CD4-positive, alpha-beta T cell (primary cell): ENCODE results near the gene POLR3H. TPM values are rescaled to one million over a fixed set of nuclear protein-coding genes. Genes with fewer than 3 reads are reported as not detected.

ENCODE experiments used
- ATAC-seq: fragments of 200-7000 bp; cut with Tn5 transposase; one replicate; pipeline ENCODE4 v1.10.0; 2022; ENCODE audit warnings: mild to moderate bottlenecking; ENCODE audit not compliant: poor library complexity
- CTCF ChIA-PET: fragments of 350-600 bp; sonication (Branson Sonifier 250); formaldehyde crosslinking; loops from one replicate; lab custom pipeline; 2021; ENCODE audit warnings: antibody characterized with exemption, inconsistent platforms; lab: Charles Lee
- POLR2A ChIA-PET: fragments of 350-600 bp; sonication (Branson Sonifier 250); formaldehyde crosslinking; loops from one replicate; lab custom pipeline; 2021; ENCODE audit warnings: antibody characterized with exemption, inconsistent platforms; lab: Charles Lee
- DNase-seq, 14 experiments: peaks; one replicate each; pipeline ENCODE4 v3.0.0-alpha.2; 2013 to 2020; ENCODE audit warnings: mixed read lengths in 2 of 14
- H3K27ac ChIP-seq, 2 donors: one replicate each; pipeline versions ENCODE4 v1.5.1 to v1.7.0; 2013; ENCODE audit warnings: low read length in 2 of 2, low read depth in 1 of 2, mild to moderate bottlenecking in 1 of 2
- H3K27me3 ChIP-seq, 2 experiments: 1 replicate in 1 of 2; 2 replicates in 1 of 2; pipeline versions ENCODE4 v1.6.1 to v1.7.0; 2013; ENCODE audit warnings: low read length in 2 of 2, control low read depth in 1 of 2, mild to moderate bottlenecking in 1 of 2, moderate library complexity in 1 of 2; ENCODE audit not compliant: insufficient read depth in 2 of 2, control insufficient read depth in 1 of 2
- H3K36me3 ChIP-seq: one replicate; pipeline ENCODE4 v1.6.1; 2013; ENCODE audit warnings: low read length, control low read depth; ENCODE audit not compliant: insufficient read depth
- H3K4me1 ChIP-seq: one replicate; pipeline ENCODE4 v1.6.1; 2013; ENCODE audit warnings: low read length, control low read depth; ENCODE audit not compliant: insufficient read depth
- H3K4me3 ChIP-seq: one replicate; pipeline ENCODE4 v1.5.1; 2013; ENCODE audit warnings: mild to moderate bottlenecking, low read length, moderate library complexity
- H3K9me3 ChIP-seq, 2 experiments: 1 replicate in 1 of 2; 2 replicates in 1 of 2; pipeline versions ENCODE4 v1.6.1 to v1.7.0; 2013; ENCODE audit warnings: low read length in 2 of 2, mild to moderate bottlenecking in 2 of 2, control low read depth in 1 of 2, moderate library complexity in 1 of 2; ENCODE audit not compliant: control insufficient read depth in 1 of 2, insufficient read depth in 1 of 2
- H3K27ac Mint-ChIP-seq: one replicate; pipeline ENCODE4 v1.8.0; 2020; ENCODE audit warnings: mixed read lengths
- H3K27me3 Mint-ChIP-seq: one replicate; pipeline ENCODE4 v1.8.0; 2021; ENCODE audit warnings: mixed read lengths
- H3K36me3 Mint-ChIP-seq: one replicate; pipeline ENCODE4 v1.8.0; 2021; ENCODE audit warnings: low read depth, mixed read lengths
- H3K4me1 Mint-ChIP-seq: one replicate; pipeline ENCODE4 v1.8.0; 2021; ENCODE audit warnings: low read depth, mixed read lengths
- H3K4me3 Mint-ChIP-seq: one replicate; pipeline ENCODE4 v1.8.0; 2020; ENCODE audit warnings: mild to moderate bottlenecking, mixed read lengths
- H3K9me3 Mint-ChIP-seq: one replicate; pipeline ENCODE4 v1.8.0; 2020; ENCODE audit warnings: mixed read lengths
- CTCF ChIP-seq: fragments of 200-600 bp; IDR thresholded peaks from one replicate; pipeline ENCODE4 v1.8.0; 2022; ENCODE audit warnings: antibody characterized with exemption, mild to moderate bottlenecking
- intact Hi-C, 2 experiments: fragments of 100-400 bp; cut with DNase I in 1 of 2; cut with micrococcal nuclease in 1 of 2; formaldehyde crosslinking; loops; one replicate each; pipeline versions ENCODE4 v1.15.1 to v1.9.0; 2023 to 2025; cut with DNase I, micrococcal nuclease
- total RNA-seq, 174 experiments: library from RNA in 2 of 174; stranded (reverse) in 2 of 174; gene quantifications; one replicate each; pipeline ENCODE4 v1.2.3 and lab custom pipeline; 2021 to 2026

Gene POLR3H
- total RNA-seq, 2 experiments from 2014 or later: 13.4 to 17.3 TPM

DNA sequence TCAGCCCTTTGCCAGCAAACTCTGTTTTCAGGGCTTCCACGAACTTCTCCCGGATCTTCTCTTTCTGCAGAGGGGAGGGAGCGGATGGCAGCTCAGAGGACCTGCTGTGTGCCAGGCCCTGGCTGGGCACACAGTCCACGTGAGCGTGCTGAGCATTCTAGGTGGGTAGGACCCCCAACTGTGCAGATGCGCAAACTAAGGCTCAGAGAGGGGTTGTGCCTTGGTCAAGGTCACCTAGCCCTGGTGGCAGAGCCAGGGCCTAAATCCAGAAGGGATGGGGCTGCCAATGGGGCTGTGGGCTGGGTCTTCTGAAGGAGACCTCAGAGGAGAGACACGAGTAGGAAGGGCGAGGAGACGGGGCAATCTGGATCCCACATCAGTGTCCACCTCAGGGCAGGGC is 34.5 kb upstream of the POLR3H start:
- peaks cover 49% of the 10 kb centered on the region for H3K36me3 Mint-ChIP-seq
- H3K27me3 Mint-ChIP-seq: no peaks in the 10 kb centered on the region
- CTCF ChIA-PET: no interaction called here

GRCh38 chr22:41578114-41578513 is 33.8 kb upstream of the POLR3H start:
- H3K27me3 Mint-ChIP-seq: no peaks in the 10 kb centered on the region
- H3K9me3 Mint-ChIP-seq: no peaks in the 10 kb centered on the region
- no peak overlapping the region for H3K27ac Mint-ChIP-seq
- no peak for DNase-seq
- ChIA-PET POLR2A (no interaction called here), CTCF (no interaction called here)
- Histone ChIP-seq H3K27ac (no peak overlapping the region), H3K4me1 (no peaks in the 10 kb centered on the region), H3K36me3 (peaks cover 46% of the 10 kb centered on the region), H3K9me3 (no peaks in the 10 kb centered on the region), H3K27me3 (no peaks in the 10 kb centered on the region), H3K4me3 (no peak overlapping the region)
- TF ChIP-seq CTCF: no peak
- intact Hi-C loops: no loop called here
- no peak for ATAC-seq
- no peaks in the 10 kb centered on the region for H3K4me1 Mint-ChIP-seq
- peaks cover 42% of the 10 kb centered on the region for H3K36me3 Mint-ChIP-seq
- no peak overlapping the region for H3K4me3 Mint-ChIP-seq

More for the DNA sequence above, 34.5 kb upstream of the POLR3H start:
- no peak for DNase-seq
- Histone ChIP-seq H3K36me3 (peaks cover 53% of the 10 kb centered on the region), H3K9me3 (no peaks in the 10 kb centered on the region), H3K4me1 (no peaks in the 10 kb centered on the region), H3K27me3 (no peaks in the 10 kb centered on the region), H3K4me3 (no peak overlapping the region), H3K27ac (no peak overlapping the region)
- Mint-ChIP-seq H3K4me1 (no peaks in the 10 kb centered on the region), H3K27ac (no peak overlapping the region), H3K9me3 (no peaks in the 10 kb centered on the region), H3K4me3 (no peak overlapping the region)
- intact Hi-C loops: no loop called here
- no peak for ATAC-seq
- POLR2A ChIA-PET: interaction anchor here (0.9 kb wide), 1 partner anchor 11 kb away, joined by 4 read pairs; the partner anchor contains the start of gene PMM1
- TF ChIP-seq CTCF: no peak

DNA sequence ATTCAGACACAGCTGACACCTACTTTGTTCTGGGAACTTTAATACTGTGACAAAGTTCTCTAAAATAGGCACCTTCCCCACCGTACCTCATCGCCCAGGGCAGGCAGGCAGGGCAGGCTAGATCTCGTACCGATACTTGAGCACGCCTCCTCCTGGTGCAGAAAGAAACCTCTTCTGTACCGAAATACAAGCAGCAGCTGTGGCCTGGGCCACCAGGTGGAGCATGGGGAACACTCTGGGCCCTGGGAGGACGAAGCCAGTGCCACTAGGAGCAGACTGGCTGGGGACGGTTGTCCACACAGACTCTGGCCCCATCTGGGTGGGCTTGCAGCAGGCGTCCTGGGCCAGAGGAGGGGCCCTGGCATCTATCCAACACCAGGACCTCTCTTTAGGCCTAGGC is 32.6 kb upstream of the POLR3H start:
- ChIA-PET POLR2A (no interaction called here), CTCF (no interaction called here)
- Histone ChIP-seq H3K4me3 (no peak overlapping the region), H3K27ac (no peak overlapping the region), H3K9me3 (no peaks in the 10 kb centered on the region), H3K27me3 (no peaks in the 10 kb centered on the region), H3K36me3 (peaks cover 38% of the 10 kb centered on the region), H3K4me1 (no peaks in the 10 kb centered on the region)
- H3K9me3 Mint-ChIP-seq: no peaks in the 10 kb centered on the region
- DNase-seq (peak in 12 of 14 experiments; percentile 7 to 59 (median 26)), ATAC-seq (peak; percentile 62)
- no peaks in the 10 kb centered on the region for H3K4me1 Mint-ChIP-seq
- H3K4me3 Mint-ChIP-seq: no peak overlapping the region
- peaks cover 33% of the 10 kb centered on the region for H3K36me3 Mint-ChIP-seq
- H3K27me3 Mint-ChIP-seq: no peaks in the 10 kb centered on the region
- H3K27ac Mint-ChIP-seq: no peak overlapping the region
- intact Hi-C loops: no loop called here
- TF ChIP-seq CTCF: peak; percentile 16
